Fibroblast of lung (primary cell): ENCODE results near the gene MITF. TPM values are rescaled to one million over a fixed set of nuclear protein-coding genes. Genes with fewer than 3 reads are reported as not detected.

Source experiments
- DNase-seq, 2 donors: peaks; one replicate each; pipeline versions ENCODE4 v3.0.0 to v3.0.0-alpha.2; 2010; ENCODE audit warnings: low read depth in 2 of 2
- H2AFZ ChIP-seq: 2 replicates; pipeline ENCODE4 v1.5.1; 2012; ENCODE audit warnings: low read length, control low read depth, inconsistent platforms
- H3K27ac ChIP-seq: 2 replicates; pipeline ENCODE4 v1.5.1; 2011; ENCODE audit warnings: low read length, control low read depth; ENCODE audit not compliant: insufficient read depth
- H3K27me3 ChIP-seq: 2 replicates; pipeline ENCODE4 v1.5.1; 2011; ENCODE audit warnings: mild to moderate bottlenecking, low read length; ENCODE audit not compliant: control insufficient read depth, insufficient read depth
- H3K36me3 ChIP-seq: 2 replicates; pipeline ENCODE4 v1.5.1; 2011; ENCODE audit warnings: low read length; ENCODE audit not compliant: control insufficient read depth, insufficient read depth
- H3K4me1 ChIP-seq: 2 replicates; pipeline ENCODE4 v1.5.1; 2011; ENCODE audit warnings: low read length; ENCODE audit not compliant: control insufficient read depth, insufficient read depth; ENCODE audit errors: extremely low read depth
- H3K4me2 ChIP-seq: 2 replicates; pipeline ENCODE4 v1.5.1; 2011; ENCODE audit warnings: low read length, control low read depth; ENCODE audit not compliant: insufficient read depth; ENCODE audit errors: extremely low read depth
- H3K4me3 ChIP-seq, 4 experiments: fragments of 200-600 bp in 1 of 4; sonication (generic) in 1 of 4; replicated peaks in 1 of 4; 2 replicates each; pipeline ENCODE4 v1.5.1; 2011 to 2016; ENCODE audit warnings: low read length in 4 of 4, low read depth in 3 of 4, mild to moderate bottlenecking in 3 of 4, control low read depth in 2 of 4, inconsistent platforms in 1 of 4, mixed read lengths in 1 of 4; ENCODE audit not compliant: insufficient read depth in 1 of 4; ENCODE audit errors: control extremely low read depth in 1 of 4
- H3K79me2 ChIP-seq: 2 replicates; pipeline ENCODE4 v1.5.1; 2012; ENCODE audit warnings: mild to moderate bottlenecking, low read length, inconsistent platforms; ENCODE audit not compliant: control insufficient read depth, insufficient read depth
- H3K9ac ChIP-seq: 2 replicates; pipeline ENCODE4 v1.5.1; 2011; ENCODE audit warnings: mild to moderate bottlenecking, low read length, control low read depth; ENCODE audit not compliant: insufficient read depth
- H3K9me3 ChIP-seq: 2 replicates; pipeline ENCODE4 v1.5.1; 2012; ENCODE audit warnings: low read depth, low read length; ENCODE audit not compliant: control insufficient read depth, insufficient read depth
- H4K20me1 ChIP-seq: 2 replicates; pipeline ENCODE4 v1.5.1; 2011; ENCODE audit warnings: low read length; ENCODE audit not compliant: control insufficient read depth, insufficient read depth; ENCODE audit errors: extremely low read depth
- EZH2 ChIP-seq: IDR thresholded peaks from 2 replicates; pipeline ENCODE4 v1.5.1; 2012; ENCODE audit warnings: low read length, control low read depth, mild to moderate bottlenecking; ENCODE audit errors: missing control alignments
- polyA plus RNA-seq, 2 donors: library from polyadenylated mRNA; depleted of rRNA in 1 of 2; stranded (reverse) in 1 of 2; unstranded in 1 of 2; fragments of >200 nt; gene quantifications; 2 replicates each; pipeline ENCODE4 v1.2.1, GENCODE V29; 2011 to 2012; ENCODE audit warnings: missing spikeins in 1 of 2
- total RNA-seq: library from RNA; depleted of rRNA; stranded (reverse); fragments of >200 nt; gene quantifications from 2 replicates; pipeline ENCODE4 v1.2.1, GENCODE V29; 2014
- TF ChIP-seq, protein P1 (sequence below), 2 donors: IDR thresholded peaks in 1 of 2; conservative IDR thresholded peaks in 1 of 2; 1 replicate in 1 of 2; 2 replicates in 1 of 2; pipeline ENCODE4 v1.5.1; 2011 to 2012; ENCODE audit warnings: low read length in 2 of 2, control low read depth in 1 of 2, inconsistent platforms in 1 of 2, low read depth in 1 of 2, mild to moderate bottlenecking in 1 of 2

Gene MITF
- total and polyA plus RNA-seq, 2 donors (not counting 1 experiment from before 2014, with no cell fraction given) = 31.6 to 34.3 TPM

DNA sequence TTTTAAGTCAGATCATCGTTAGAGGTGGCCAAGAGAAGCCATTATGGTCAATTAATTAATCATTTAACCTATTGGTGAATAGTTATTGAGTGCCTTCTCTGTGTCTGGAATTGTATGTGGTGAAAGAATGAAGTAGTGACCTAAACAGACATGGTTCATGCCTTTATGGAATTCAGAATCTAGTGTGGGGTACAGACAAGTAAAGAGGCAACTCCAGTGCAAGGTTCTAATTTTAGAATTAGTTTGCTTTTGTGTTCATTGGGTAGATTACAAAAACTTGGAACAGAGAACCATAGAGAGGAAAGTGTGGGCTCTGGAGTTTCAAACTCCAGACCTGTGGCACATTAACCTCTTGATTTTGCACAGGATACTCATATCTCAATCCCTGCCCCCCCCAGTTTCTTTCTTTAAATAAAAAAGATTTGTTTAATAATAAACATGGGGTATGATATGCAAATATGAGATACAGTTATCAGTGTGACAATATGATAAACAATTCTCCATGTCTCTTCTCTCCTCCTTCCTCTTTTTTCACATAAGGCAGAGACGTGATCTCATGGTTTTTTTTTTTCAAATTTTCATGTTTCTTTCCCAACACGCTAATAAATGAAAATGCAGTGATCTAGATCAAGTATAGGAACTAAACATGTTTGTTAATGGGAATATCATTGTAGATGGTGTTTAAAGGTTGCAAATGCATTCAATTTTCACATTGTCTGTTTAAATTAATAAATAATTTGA is 117.9 kb downstream of the MITF start:
- H2AFZ ChIP-seq = no peak overlapping the region
- DNase-seq = no peak
- H3K79me2 ChIP-seq = no peaks in the 10 kb centered on the region
- H4K20me1 ChIP-seq = no peaks in the 10 kb centered on the region
- H3K27ac ChIP-seq = no peak overlapping the region
- no peak overlapping the region for H3K4me3 ChIP-seq
- no peaks in the 10 kb centered on the region for H3K36me3 ChIP-seq
- H3K4me2 ChIP-seq = no peak overlapping the region
- H3K27me3 ChIP-seq = no peaks in the 10 kb centered on the region
- TF ChIP-seq, protein P1, sequence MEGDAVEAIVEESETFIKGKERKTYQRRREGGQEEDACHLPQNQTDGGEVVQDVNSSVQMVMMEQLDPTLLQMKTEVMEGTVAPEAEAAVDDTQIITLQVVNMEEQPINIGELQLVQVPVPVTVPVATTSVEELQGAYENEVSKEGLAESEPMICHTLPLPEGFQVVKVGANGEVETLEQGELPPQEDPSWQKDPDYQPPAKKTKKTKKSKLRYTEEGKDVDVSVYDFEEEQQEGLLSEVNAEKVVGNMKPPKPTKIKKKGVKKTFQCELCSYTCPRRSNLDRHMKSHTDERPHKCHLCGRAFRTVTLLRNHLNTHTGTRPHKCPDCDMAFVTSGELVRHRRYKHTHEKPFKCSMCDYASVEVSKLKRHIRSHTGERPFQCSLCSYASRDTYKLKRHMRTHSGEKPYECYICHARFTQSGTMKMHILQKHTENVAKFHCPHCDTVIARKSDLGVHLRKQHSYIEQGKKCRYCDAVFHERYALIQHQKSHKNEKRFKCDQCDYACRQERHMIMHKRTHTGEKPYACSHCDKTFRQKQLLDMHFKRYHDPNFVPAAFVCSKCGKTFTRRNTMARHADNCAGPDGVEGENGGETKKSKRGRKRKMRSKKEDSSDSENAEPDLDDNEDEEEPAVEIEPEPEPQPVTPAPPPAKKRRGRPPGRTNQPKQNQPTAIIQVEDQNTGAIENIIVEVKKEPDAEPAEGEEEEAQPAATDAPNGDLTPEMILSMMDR (conservative IDR thresholded peaks at IDR 0.05 in 1 of 2, IDR thresholded peaks at IDR 0.05 in 1 of 2; ENCODE audit: low read depth in 1 of 2, low read length in 2 of 2) = no peak
- TF ChIP-seq EZH2 = no peak
- H3K9me3 ChIP-seq = no peaks in the 10 kb centered on the region
- H3K4me1 ChIP-seq = peaks cover 5% of the 10 kb centered on the region
- no peak overlapping the region for H3K9ac ChIP-seq

DNA sequence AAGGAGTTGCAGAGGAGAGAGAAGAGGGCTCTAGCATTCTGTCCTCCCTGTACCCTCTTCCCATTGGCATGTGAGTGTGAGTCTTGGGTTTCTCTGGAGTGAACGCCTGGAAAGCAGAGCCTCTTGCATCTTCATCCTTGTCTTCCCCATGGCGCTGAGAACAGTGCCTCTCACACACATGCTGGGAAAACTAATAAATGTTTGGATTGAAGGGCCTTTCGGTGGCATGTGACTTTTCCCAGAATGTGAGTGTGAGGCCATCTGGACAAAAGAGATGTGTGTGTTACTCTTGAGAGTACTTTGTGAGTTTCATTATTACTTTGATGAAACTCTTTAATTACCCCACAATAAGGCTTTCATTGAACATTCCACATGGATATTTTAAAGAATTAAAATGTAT is 122.3 kb downstream of the MITF start:
- Histone ChIP-seq H3K36me3 (no peaks in the 10 kb centered on the region), H3K4me1 (peaks cover 9% of the 10 kb centered on the region), H2AFZ (no peak overlapping the region), H3K4me2 (no peak overlapping the region), H3K9ac (no peak overlapping the region), H3K4me3 (no peak overlapping the region), H3K9me3 (no peaks in the 10 kb centered on the region), H4K20me1 (no peaks in the 10 kb centered on the region), H3K27ac (no peak overlapping the region), H3K27me3 (no peaks in the 10 kb centered on the region), H3K79me2 (no peaks in the 10 kb centered on the region)
- no peak for DNase-seq
- TF ChIP-seq EZH2 = no peak
- TF ChIP-seq, protein P1 (conservative IDR thresholded peaks at IDR 0.05 in 1 of 2, IDR thresholded peaks at IDR 0.05 in 1 of 2; ENCODE audit: low read depth in 1 of 2, low read length in 2 of 2) = no peak

DNA sequence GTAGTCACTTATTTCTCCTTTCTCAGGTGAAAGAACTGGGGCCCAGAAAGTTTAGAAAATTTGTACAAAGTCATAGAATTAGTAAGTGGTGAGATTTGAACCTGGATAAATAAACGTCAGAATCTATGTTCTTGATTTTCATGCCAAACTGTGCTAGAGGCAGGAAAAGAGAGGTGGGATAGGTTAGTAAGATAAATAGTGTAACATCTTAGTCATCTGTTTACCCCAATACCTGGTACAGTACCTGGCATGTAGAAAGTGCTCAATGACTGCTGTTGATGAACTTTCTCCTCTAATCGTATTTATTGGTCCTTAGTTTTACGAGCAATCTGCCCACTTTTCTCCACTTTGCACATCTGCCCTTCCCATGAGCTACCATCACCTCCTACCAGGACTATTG is 124.9 kb downstream of the MITF start:
- Histone ChIP-seq H3K4me2 (peak overlapping the region; percentile 17), H3K9ac (no peak overlapping the region), H3K4me3 (no peak overlapping the region), H3K79me2 (no peaks in the 10 kb centered on the region), H3K27me3 (no peaks in the 10 kb centered on the region), H3K27ac (no peak overlapping the region), H4K20me1 (no peaks in the 10 kb centered on the region), H3K36me3 (no peaks in the 10 kb centered on the region), H3K9me3 (no peaks in the 10 kb centered on the region), H2AFZ (no peak overlapping the region), H3K4me1 (peaks cover 12% of the 10 kb centered on the region)
- TF ChIP-seq, protein P1 (conservative IDR thresholded peaks at IDR 0.05 in 1 of 2, IDR thresholded peaks at IDR 0.05 in 1 of 2; ENCODE audit: low read depth in 1 of 2, low read length in 2 of 2) = no peak
- no peak for TF ChIP-seq EZH2
- no peak for DNase-seq
